HG03378 (cell line): ENCODE data around the gene NAALADL2.
"Not testable (repeated sequence)": the region's sequence is repeated elsewhere in the genome, so short reads cannot be mapped to it uniquely, and the experiment has no call there.

Source experiments
- ATAC-seq: cut with Tn5 transposase; IDR thresholded peaks from one replicate; pipeline ENCODE4 v1.9.1; 2021; ENCODE audit warnings: mild to moderate bottlenecking, moderate library complexity; ENCODE audit not compliant: unreplicated experiment

NAALADL2 gene

DNA sequence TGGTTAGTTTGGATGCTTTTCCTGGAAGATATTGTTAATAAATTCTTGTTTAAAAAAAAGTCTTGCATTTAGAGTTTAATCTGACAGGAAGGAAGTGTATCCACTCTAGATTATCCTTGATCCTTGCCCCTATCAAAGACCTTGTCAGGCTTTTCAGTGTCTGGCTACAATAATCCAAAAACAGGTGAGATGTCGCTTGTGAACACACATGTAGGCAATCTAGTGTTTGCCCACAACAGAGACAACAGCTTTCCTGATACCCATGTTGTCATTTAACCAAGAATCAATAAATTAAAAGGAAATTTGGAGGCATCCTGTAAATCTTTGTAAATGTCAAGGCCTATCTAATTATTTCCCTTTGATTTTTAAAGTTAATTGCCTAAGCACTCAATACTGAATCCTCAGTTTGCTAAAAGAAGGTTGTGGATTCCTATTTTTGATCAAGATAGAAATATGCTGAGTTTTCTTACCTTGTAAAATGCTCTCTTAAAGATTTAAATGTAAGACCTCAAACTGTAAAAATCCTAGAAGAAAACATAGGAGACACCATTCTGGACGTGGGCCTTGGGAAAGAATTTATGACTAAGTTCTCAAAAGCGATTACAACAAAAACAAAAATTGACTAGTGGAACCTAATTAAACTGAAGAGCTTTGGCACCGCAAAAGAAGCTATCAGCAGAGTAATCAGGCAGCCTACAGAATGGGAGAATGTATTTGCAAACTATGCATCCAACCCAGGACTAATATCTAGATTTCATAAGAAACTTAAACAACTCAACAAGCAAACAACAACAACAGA is 207.7 kb downstream of the NAALADL2 start:
- ATAC-seq = no peak

DNA sequence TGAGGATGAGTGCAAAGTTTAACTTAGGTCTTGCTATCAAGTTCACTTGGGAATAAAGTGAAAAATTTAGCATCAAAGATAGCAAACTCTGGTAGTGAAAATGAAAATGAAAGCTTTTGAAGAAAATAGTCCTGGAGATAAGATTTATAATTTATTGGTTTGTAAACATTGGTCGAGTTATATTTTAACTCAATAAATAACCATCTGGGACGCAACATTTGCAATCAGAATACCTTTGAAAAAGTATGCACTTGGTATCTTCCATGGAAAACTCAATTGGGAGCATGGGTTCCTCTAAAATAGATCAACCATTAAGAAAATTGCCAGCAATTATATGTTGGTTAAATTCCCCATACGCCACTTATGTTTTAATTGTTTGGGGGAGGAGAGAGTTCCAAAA is 209.5 kb downstream of the NAALADL2 start:
- ATAC-seq = no peak

DNA sequence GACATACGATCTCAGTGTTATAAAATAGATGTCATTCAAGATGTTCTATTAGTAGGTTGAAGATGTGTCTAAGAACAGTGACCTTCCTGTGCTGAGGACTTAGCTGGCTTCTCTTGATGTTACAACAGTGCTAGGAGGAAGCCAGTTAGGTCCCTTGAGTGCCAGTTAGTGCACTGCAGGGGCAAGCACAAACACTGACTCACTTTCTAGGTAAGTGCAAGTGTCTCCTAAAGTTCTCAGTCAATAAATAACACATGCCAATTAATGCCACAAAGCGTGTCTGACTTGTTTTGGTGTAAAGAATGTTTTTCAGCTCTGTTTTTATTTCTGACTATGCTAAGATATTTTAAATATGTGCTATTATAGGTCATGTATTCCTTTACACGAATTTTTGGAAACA is 211.8 kb downstream of the NAALADL2 start:
- no peak for ATAC-seq

DNA sequence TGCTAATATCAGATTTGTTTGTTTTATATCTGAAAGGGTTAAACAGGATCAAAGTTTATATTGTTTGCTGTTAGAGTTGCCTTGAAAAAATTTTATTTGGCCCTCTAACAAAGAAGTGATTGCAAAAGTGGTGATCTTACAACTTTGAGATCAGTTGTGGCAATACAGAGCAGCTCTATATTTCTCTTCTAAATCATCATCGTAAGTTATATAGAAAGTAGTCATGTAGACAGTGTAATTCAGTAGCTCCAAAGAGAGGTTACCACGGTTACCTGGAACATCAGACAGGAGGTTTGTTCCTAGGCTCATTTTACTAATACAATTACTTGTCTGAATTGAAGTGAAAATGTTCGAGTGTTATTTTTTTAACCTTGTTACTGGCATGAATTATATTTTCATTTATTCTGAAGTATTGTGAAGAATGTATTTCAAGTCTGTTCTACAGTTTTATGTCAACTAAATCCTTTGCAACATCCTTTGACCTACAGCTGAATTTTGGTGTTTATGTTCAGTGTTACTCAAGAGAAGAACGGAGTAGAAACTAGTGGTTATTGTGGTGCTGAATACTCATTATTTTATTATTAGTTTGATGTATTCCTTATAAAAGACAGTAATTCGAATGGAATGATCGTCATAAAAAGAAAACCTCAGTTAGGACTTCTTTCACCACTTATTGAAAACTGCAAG is 214.2 kb downstream of the NAALADL2 start:
- no peak for ATAC-seq

DNA sequence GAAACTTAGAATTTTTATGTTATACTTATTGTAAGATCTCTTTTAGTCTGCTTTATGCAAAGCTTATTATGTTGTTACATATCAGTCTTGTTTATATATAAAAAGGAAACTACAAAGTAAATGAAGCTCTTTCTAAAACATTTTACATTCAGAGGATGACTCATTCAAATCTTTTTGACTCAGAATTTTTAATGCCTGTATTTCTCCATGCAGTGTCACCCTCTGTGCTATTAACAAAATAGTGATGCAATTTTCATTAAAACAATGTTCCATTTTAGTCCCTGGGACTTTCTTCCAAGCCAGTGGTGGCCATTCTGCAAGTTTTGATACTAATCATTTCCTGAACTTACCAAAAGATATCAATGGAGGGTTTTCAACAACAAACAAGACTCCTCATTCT is 216.1 kb downstream of the NAALADL2 start:
- no peak for ATAC-seq

DNA sequence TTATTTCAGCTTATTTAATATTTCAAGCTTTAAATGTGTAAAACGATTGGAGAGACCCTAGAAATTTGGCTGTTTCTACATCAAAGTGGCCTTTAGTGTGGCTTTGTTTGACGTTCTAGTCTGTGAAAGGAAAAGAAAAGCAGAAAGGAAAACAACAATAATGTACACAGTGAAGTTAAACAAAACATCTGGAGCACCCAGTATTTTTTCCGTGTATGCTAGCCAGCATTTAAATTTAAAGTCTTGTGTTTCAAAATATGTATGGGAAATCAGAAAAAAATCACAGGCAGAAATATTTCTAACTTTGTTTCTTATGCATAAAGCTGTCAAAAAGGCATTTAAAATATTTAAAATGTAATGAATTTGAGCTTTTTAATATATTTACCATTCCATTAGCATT is 218.1 kb downstream of the NAALADL2 start:
- ATAC-seq = no peak

DNA sequence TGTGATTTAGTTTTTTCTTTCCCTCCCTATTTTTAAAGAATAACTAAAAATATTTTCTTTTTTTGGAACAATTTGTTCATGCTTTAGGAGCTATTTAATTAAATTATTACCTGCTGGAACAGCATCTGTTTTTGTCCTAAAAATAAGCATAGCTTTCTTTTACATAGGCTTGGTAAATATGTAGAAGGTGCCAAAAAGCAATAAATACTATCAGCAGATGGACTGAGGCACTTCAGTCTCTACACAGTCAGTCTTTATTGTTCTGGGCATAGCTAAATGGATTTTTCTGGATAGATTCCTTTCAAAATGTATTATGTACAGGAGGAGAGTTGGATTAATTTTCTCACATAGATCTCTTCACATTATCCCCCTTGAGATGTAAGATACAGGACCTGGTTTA is 223.5 kb downstream of the NAALADL2 start:
- no peak for ATAC-seq

DNA sequence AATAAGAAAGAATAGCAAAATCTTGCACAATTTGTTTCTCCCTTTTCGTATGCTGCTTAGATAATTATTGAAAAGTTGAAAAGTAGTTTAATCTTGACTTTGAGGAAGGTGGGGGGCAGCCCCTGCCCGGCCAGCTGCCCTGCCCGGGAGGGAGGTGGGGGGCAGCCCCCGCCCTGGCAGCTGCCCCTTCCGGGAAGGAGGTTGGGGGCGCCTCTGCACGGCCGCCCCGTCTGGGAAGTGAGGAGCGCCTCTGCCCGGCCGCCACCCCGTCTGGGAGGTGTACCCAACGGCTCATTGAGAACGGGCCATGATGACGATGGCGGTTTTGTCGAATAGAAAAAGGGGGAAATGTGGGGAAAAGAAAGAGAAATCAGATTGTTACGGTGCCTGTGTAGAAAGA is 228.0 kb downstream of the NAALADL2 start:
- not testable (repeated sequence) for ATAC-seq

DNA sequence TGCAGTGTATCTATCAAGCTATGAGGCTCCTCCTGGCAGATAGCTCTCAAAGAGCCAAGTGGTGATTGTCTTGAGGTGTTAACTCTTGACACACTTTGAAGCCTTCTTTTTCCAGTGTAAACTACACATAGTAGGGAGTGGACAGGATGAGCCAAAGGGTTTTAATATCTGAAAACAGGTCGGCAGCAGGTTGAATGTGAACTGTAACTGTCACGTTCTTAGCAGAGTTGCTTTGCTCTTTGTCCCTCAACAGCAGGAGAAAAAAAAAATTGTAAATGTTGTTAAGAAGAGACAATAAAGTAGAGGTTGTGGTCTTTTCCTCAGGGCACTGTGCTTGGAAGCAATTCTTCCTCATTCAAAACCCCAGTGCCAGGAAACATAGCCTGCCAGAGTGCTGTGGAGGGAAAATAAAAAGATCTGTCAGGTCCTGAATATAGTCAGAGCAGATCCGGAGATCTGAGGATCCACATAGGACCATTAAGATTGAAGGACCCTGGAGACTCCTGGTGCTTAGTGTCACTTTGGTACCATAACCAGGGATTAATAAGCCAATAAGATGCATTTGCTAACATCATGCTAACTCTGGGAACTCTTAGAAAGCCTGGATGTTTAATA is 229.7 kb downstream of the NAALADL2 start:
- no peak for ATAC-seq

DNA sequence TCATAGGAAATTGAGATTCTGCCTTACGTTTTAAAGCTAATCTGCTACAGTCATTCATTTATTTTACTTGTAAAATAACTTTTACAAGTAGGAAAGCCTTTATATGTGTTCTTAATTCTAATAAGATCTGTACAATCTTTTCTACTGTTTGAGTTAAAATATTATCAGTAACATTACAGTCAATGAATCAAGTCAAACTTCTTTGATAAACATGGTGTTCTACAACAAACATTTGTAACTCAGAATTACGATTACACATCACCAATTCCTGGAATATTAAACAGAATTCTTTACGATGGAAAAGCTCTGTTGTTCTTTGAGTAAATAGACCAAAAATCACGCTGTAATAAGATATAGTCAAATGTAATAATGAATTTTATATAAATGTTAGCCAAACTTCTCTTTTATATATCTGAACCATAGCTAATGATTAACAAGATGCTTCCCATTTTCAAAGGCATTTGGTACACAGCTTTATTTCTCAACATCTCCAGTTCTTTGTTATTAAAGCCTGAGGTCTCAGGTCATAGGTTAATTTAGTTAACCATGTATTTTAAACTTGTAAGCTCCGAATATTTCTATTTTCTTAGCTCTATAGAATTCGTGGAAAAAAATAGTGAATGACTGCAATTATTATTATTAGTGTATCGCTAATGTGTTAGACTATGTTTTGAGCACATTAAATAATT is 232.4 kb downstream of the NAALADL2 start:
- ATAC-seq = no peak

DNA sequence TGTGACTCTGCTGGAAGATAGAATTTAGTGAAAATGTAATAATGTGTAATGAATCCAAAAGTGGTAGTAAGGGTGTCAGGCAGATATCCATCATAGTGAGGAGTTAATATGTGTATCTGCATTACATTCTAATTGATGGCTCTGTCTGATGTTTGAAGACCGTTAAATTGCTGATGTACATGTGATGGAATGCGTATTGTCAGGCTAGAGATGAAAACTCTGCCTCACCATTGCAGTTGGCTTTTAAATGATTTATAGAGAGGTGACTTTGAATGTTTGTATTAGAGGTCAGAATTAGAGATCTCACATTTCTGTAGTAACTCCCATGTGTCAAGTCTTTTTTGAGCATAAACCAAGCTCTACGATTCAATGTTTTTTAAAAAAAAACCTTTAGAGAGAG is 234.6 kb downstream of the NAALADL2 start:
- no peak for ATAC-seq

DNA sequence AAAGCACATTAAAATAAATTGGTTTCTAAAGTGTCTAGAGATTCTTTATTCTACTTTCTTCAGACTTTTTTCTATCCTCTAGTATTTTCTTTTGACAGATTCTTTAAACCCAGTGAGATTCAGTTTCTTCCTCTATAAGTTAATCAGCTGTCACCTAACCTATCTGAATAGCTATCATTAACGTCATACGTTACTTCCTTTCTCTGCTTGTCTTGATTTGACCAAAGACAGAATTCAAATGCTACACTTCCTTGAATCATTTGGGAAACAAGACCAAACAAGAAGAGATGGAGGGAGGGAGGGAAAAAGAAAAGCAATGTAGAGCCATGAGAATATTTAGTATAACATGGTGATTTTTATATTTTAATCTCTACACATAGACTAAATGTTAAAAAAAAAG is 235.2 kb downstream of the NAALADL2 start:
- no peak for ATAC-seq

DNA sequence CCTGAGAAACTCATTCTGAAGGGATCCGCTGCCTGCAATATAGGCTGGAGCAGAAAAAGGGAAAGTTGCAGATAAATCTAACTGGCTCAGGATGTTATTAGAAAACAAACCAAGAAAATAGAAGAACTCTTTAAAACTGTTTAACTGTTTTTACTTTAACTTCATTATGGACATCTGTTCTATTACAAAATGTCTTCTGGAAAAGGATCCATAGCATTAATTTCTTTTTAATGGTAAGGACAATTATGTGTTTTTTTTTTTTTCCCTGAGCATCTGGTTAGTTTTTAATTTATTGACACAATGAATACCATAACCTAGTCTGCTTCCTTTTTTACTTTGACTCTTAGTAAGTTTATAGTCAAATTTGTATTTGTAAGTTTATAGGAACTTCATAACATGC is 239.5 kb downstream of the NAALADL2 start:
- no peak for ATAC-seq

DNA sequence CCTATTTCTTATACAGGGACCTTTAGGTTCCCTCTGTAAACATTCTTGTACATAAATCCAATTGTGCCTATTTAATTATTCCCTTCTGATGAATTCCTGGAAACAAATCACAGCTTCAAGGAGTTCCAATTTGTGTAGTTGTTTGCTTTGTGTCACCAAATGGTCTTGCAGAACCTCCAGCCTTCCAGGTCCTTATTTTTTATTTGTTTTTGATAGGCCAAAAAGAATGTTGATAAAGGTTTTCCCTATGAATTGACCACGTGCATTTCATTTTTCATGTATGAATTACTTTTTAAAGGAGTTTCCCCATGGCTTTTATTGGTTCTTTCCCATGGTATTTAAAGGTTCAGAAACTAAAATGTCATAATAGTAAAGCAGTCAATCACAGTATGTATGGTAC is 243.0 kb downstream of the NAALADL2 start:
- ATAC-seq = no peak

DNA sequence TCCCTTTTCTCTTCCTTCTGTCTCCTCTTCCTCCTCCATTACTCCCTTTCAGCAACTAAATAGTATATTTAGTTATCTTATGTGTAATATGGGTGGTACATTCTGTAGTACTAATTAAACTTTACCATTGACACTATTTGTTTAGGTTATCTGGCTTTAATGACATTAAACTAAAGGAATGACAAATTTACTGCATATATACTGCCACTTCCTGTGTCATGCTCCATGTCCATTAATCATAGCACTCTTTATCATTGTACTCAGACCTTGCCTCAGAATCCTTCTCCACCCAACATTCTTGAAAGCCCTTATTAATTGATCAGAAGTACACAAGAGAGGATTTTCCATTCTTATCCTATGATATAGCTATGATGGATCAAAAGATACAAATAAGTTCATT is 244.2 kb downstream of the NAALADL2 start:
- ATAC-seq = no peak

DNA sequence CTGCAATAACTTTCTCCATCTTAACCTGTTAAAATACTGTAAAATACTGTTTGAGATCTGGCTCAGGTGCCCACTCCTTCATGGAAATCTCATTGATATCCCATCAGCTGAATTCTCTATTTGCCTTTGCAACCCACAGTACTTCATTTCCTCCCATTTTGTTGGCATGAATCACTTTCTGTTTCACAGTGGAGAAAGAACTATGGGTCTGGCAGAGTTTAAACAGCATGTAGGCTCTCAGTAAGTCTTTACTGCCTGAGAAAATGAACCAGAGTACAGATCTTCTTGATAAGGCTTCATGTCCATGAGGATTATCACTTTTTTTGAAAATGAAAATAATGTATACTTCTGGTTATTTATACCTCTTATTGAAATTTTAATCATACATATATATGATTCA is 245.9 kb downstream of the NAALADL2 start:
- no peak for ATAC-seq

DNA sequence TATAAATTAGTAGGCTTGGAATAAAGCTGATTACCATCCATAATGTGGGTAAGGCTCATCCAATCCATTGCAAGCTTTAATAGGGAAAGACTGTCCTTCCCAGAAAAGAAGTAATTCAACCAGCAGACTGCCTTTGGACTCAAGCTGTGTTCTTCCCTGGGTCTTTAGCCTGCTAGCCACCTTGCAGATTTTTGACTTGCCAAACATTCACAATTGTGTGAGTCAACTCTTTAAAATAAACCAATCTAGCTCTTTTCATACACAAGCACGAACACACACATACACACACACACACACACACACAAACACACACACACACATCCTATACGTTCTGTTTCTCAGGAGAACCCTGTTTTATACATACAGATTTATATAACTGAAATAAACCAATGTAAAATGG is 248.1 kb downstream of the NAALADL2 start:
- no peak for ATAC-seq

DNA sequence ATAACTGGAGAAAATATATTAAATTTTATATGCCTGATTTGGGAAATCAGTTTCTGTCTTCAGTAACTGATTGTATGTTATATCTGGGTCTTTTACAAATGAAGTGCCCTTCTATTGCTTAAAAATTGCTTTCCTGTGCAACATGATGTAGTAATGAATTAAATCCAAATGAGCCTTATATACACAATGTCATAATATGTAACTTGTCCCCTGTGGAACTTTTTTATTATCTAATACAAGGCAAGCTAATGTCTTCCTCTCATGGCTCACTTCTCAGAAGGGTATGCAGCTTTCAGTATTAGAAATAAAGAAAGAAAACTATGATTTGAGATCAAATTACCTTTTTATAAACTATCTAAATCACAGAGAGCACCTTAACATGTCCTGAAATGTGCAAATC is 248.9 kb downstream of the NAALADL2 start:
- ATAC-seq = no peak

DNA sequence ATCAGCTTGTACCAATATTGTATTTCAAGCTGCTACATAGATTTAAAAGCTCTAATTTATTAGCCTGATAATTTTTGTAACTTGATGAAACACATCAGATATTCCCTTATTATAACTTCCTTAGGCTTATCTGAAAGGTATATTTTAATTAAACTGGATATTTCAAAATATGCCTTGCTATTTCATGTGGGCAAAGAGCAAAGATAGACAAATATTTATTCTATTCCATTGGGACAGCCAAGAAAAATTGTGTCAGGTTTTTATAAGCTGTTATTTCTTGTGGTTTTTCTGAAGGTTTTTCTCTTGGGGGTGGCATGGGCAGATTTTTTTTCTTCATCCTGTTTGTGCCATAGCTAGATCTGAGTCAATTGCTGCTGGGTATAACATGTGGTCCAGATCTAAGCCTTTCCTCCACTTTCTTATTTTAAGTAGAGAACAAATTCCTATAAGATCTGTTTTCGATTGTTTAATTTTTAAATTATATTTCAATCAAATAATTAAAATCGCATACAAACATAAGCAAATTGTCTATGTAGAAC is 249.5 kb downstream of the NAALADL2 start:
- no peak for ATAC-seq

DNA sequence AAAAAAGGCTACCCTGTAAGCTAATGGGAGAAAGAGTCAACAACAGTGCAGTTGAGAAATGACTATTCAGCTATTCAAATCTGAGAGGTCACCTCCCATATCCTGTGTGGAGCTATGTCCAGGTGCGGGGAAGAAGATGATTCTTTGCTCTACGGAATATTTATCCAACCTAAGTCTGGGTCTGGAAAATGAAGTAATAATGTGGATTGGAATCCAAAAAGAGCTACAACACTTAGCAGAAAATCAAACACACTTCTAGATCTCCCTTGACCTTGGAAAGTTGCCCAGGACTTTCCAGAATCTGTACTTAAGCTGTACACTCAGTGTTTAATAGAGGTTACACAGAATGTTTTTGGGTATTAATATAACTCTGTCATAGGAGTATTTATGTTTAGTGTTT is 251.9 kb downstream of the NAALADL2 start:
- ATAC-seq = no peak

DNA sequence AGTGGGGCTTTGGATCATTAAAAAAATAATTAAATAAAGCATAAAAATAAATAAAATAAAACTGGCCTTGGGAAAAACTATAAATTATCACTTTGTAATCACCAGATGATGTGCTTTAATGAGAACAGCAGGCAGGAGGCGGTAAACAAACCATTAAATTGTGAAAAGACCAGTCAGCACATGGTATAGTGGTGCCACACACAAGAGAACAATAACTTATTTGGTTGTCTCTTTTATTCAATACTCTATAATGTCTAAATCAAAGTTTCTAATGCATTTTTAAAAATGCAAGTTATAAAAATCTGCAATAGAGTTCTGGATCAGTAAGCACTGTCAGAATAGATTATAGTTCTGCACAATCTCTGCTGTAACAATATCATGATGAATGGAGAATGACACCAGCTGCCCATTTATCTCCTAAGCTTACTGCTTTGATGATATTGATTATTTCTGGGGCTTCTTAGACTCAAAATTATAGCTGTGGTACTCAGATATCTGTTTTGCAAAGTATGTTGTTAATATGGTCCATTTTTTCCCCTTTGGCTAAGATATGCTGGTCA is 259.3 kb downstream of the NAALADL2 start:
- ATAC-seq = no peak
